PC-3 (cell line): ENCODE results near the gene NEMP2. TPM values are rescaled to one million over a fixed set of nuclear protein-coding genes. Genes with fewer than 3 reads are reported as not detected.

Source experiments
- ATAC-seq: fragments of 200-7000 bp; cut with Tn5 transposase; 2 replicates; pipeline ENCODE4 v1.9.1; 2020; ENCODE audit warnings: mild to moderate bottlenecking, moderate library complexity
- BruUV-seq: library from RNA; stranded (reverse); fragments of 400-500 nt; replicated peaks from 2 replicates; lab custom pipeline; 2021; lab: Mats Ljungman, UMichigan
- CTCF ChIA-PET: fragments of 300-600 bp; sonication (Branson Sonifier 250); formaldehyde crosslinking; loops from one replicate; lab custom pipeline; 2022; ENCODE audit warnings: antibody characterized with exemption; lab: Charles Lee
- POLR2A ChIA-PET: fragments of 300-600 bp; sonication (Branson Sonifier 250); formaldehyde crosslinking; loops from one replicate; lab custom pipeline; 2022; ENCODE audit warnings: antibody characterized with exemption; ENCODE audit not compliant: unreplicated experiment; lab: Charles Lee
- DNase-seq: peaks from one replicate; pipeline ENCODE4 v3.0.0-alpha.2; 2015
- H2AFZ ChIP-seq: fragments of 300-600 bp; sonication (generic); 2 replicates; pipeline ENCODE4 v1.6.0; 2016; ENCODE audit warnings: antibody characterized with exemption, low read length
- H3F3A ChIP-seq: fragments of 300-600 bp; sonication (generic); one replicate; pipeline ENCODE4 v1.6.0; 2017; ENCODE audit warnings: antibody characterized with exemption, low read length, control low read depth, mild to moderate bottlenecking; ENCODE audit not compliant: unreplicated experiment
- H3K27ac ChIP-seq: fragments of 300-600 bp; sonication (generic); 2 replicates; pipeline ENCODE4 v1.5.1; 2016; ENCODE audit warnings: mild to moderate bottlenecking, low read length
- H3K27me3 ChIP-seq: fragments of 300-600 bp; sonication (generic); 2 replicates; pipeline ENCODE4 v1.6.1; 2016; ENCODE audit warnings: low read length, mixed read lengths
- H3K36me3 ChIP-seq: fragments of 300-600 bp; sonication (generic); 2 replicates; pipeline ENCODE4 v1.6.1; 2016; ENCODE audit warnings: low read depth, mixed run types, low read length, mixed read lengths
- H3K4me1 ChIP-seq: fragments of 300-600 bp; sonication (generic); 2 replicates; pipeline ENCODE4 v1.5.1; 2016; ENCODE audit warnings: low read length; ENCODE audit not compliant: insufficient read depth
- H3K4me2 ChIP-seq: fragments of 300-600 bp; sonication (generic); 2 replicates; pipeline ENCODE4 v1.6.0; 2016; ENCODE audit warnings: low read length
- H3K4me3 ChIP-seq: fragments of 300-600 bp; sonication (generic); 2 replicates; pipeline ENCODE4 v1.5.1; 2016; ENCODE audit warnings: mild to moderate bottlenecking, low read length, mixed read lengths
- H3K79me2 ChIP-seq: fragments of 300-600 bp; sonication (generic); 2 replicates; pipeline ENCODE4 v1.6.1; 2017; ENCODE audit warnings: low read length, mixed read lengths
- H3K9ac ChIP-seq: fragments of 300-600 bp; sonication (generic); 2 replicates; pipeline ENCODE4 v1.6.0; 2016; ENCODE audit warnings: mild to moderate bottlenecking, low read length
- H3K9me2 ChIP-seq: fragments of 300-600 bp; sonication (generic); replicated peaks from 2 replicates; pipeline ENCODE4 v1.6.1; 2016; ENCODE audit warnings: mixed run types, low read length, mixed read lengths
- H3K9me3 ChIP-seq: fragments of 300-600 bp; sonication (generic); 2 replicates; pipeline ENCODE4 v1.6.1; 2016; ENCODE audit warnings: low read length, mixed read lengths
- H4K20me1 ChIP-seq: fragments of 300-600 bp; sonication (generic); 2 replicates; pipeline ENCODE4 v1.6.1; 2016; ENCODE audit warnings: low read length, mixed read lengths
- CTCF ChIP-seq: fragments of 300-600 bp; sonication (generic); conservative IDR thresholded peaks from 2 replicates; pipeline ENCODE4 v1.5.1; 2017; ENCODE audit warnings: antibody characterized with exemption, low read depth, mild to moderate bottlenecking, low read length
- EZH2 ChIP-seq: fragments of 300-600 bp; sonication (generic); IDR thresholded peaks from one replicate; pipeline ENCODE4 v1.6.1; 2017; ENCODE audit warnings: antibody characterized with exemption, mild to moderate bottlenecking, low read length; ENCODE audit not compliant: unreplicated experiment
- EZH2phosphoT487 ChIP-seq: fragments of 300-600 bp; sonication (generic); IDR thresholded peaks from 2 replicates; pipeline ENCODE4 v1.6.1; 2018; ENCODE audit warnings: mild to moderate bottlenecking, antibody characterized with exemption, low read length, borderline replicate concordance
- intact Hi-C: fragments of 100-400 bp; cut with micrococcal nuclease; formaldehyde crosslinking; loops from 2 replicates; pipeline ENCODE4 v1.9.0; 2023
- total RNA-seq: library from RNA; depleted of rRNA; stranded (reverse); fragments of >200 nt; gene quantifications from 2 replicates; pipeline ENCODE4 v1.2.3, GENCODE V29; 2014

The NEMP2 gene
- total RNA-seq, 1 experiment from 2014 or later, result 3.8 TPM

- peak; percentile 29 for DNase-seq
- no peak overlapping the region for H3K4me3 ChIP-seq
Measured at GRCh38 chr2:190574169-190574568, 39.6 kb upstream of the NEMP2 start.

DNA sequence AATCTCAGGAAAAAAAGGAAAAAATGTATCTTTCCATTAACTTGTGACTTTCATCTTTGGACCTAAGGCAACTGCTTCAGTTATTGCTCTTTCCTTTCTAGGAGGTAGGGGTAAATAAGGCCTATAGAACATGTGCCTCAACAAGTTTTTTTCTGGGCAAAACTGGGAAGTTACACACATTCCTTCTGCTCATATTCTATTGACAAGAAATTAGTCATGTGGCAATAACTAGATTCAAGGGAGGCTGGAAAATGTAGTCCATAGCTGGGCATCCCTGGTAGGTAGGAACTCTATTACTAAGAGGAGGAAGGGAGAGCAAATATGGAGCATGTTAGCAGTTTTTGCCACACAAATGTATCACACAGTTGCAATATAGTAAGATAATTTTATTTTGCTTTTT lies 37.7 kb upstream of the NEMP2 start:
- H3F3A ChIP-seq, result no peaks in the 10 kb centered on the region
- peak overlapping the region; percentile 66 for H3K27ac ChIP-seq
- peaks cover 18% of the 10 kb centered on the region for H3K4me1 ChIP-seq
- no peaks in the 10 kb centered on the region for H3K9me2 ChIP-seq
- H3K79me2 ChIP-seq, result no peaks in the 10 kb centered on the region
- H3K27me3 ChIP-seq, result no peaks in the 10 kb centered on the region
- CTCF ChIA-PET, result no interaction called here
- H3K4me3 ChIP-seq, result no peak overlapping the region
- no peak for TF ChIP-seq EZH2
- TF ChIP-seq EZH2phosphoT487, result no peak
- TF ChIP-seq CTCF, result no peak
- BruUV-seq, result TSS peak; percentile 79
- intact Hi-C loops, result no loop called here
- H3K36me3 ChIP-seq, result no peaks in the 10 kb centered on the region
- peak; percentile 62 for DNase-seq
- no peaks in the 10 kb centered on the region for H3K9me3 ChIP-seq
- no peaks in the 10 kb centered on the region for H4K20me1 ChIP-seq
- POLR2A ChIA-PET, result interaction anchor here (0.5 to 0.6 kb wide), 2 partner anchors 36 to 95 kb away, joined by 6 read pairs; no protein-coding TSS in a partner anchor
- ATAC-seq, result peak; percentile 59
- peak overlapping the region; percentile 26; the same call in 1 of the 2 replicates for H3K9ac ChIP-seq
- peak overlapping the region; percentile 3; the same call in 1 of the 2 replicates for H3K4me2 ChIP-seq
- H2AFZ ChIP-seq, result no peak overlapping the region

More at GRCh38 chr2:190574169-190574568, 39.6 kb upstream of the NEMP2 start:
- H3K27ac ChIP-seq, result no peak overlapping the region
- H3K79me2 ChIP-seq, result no peaks in the 10 kb centered on the region
- no peak overlapping the region for H2AFZ ChIP-seq
- ChIA-PET POLR2A (interaction anchor here (0.6 kb wide), 2 partner anchors 38 to 96 kb away, joined by 3 to 4 read pairs; no protein-coding TSS in a partner anchor), CTCF (no interaction called here)
- peaks cover under 1% of the 10 kb centered on the region for H3F3A ChIP-seq
- H3K36me3 ChIP-seq, result no peaks in the 10 kb centered on the region
- no TSS peak for BruUV-seq
- H3K27me3 ChIP-seq, result no peaks in the 10 kb centered on the region
- TF ChIP-seq EZH2phosphoT487 (no peak), CTCF (no peak), EZH2 (no peak)
- H3K4me2 ChIP-seq, result no peak overlapping the region
- H4K20me1 ChIP-seq, result no peaks in the 10 kb centered on the region
- H3K9me2 ChIP-seq, result no peaks in the 10 kb centered on the region
- H3K9ac ChIP-seq, result no peak overlapping the region
- intact Hi-C loops, result no loop called here
- no peaks in the 10 kb centered on the region for H3K9me3 ChIP-seq
- peaks cover 33% of the 10 kb centered on the region for H3K4me1 ChIP-seq
- no peak for ATAC-seq

GRCh38 chr2:190571686-190572085 lies 37.2 kb upstream of the NEMP2 start:
- H3K9me3 ChIP-seq, result no peaks in the 10 kb centered on the region
- H3K9ac ChIP-seq, result peak overlapping the region; percentile 26; the same call in 1 of the 2 replicates
- no peaks in the 10 kb centered on the region for H3F3A ChIP-seq
- no peaks in the 10 kb centered on the region for H3K9me2 ChIP-seq
- H3K4me1 ChIP-seq, result peaks cover 18% of the 10 kb centered on the region
- intact Hi-C loops, result loop anchor here (2.0 kb wide), 2 partner anchors 37 to 77 kb away; partner anchors contain the start of genes NAB1 and NEMP2
- ChIA-PET POLR2A (interaction anchor here (0.5 to 0.6 kb wide), 3 partner anchors 34 to 95 kb away, joined by 3 to 6 read pairs (median 5); no protein-coding TSS in a partner anchor), CTCF (interaction anchor here (0.7 kb wide), 1 partner anchor 356 kb away, joined by 3 read pairs; no protein-coding TSS in a partner anchor)
- H2AFZ ChIP-seq, result no peak overlapping the region
- H3K79me2 ChIP-seq, result no peaks in the 10 kb centered on the region
- no peak overlapping the region for H3K4me3 ChIP-seq
- H3K27me3 ChIP-seq, result no peaks in the 10 kb centered on the region
- peak overlapping the region; percentile 66 for H3K27ac ChIP-seq
- H3K4me2 ChIP-seq, result 0 out of 2 replicates have a peak overlapping the region, but pooled peaks have one; percentile 3
- H4K20me1 ChIP-seq, result no peaks in the 10 kb centered on the region
- DNase-seq (peak; percentile 63), ATAC-seq (peak; percentile 92)
- BruUV-seq, result no TSS peak
- TF ChIP-seq EZH2, result no peak
- TF ChIP-seq CTCF, result no peak
- TF ChIP-seq EZH2phosphoT487, result no peak
- no peaks in the 10 kb centered on the region for H3K36me3 ChIP-seq
